ENCODE measurements around the gene WAC.
A peak's percentile ranks its signal among the peaks of the same experiment; 100 is the strongest.

The WAC gene

DNA sequence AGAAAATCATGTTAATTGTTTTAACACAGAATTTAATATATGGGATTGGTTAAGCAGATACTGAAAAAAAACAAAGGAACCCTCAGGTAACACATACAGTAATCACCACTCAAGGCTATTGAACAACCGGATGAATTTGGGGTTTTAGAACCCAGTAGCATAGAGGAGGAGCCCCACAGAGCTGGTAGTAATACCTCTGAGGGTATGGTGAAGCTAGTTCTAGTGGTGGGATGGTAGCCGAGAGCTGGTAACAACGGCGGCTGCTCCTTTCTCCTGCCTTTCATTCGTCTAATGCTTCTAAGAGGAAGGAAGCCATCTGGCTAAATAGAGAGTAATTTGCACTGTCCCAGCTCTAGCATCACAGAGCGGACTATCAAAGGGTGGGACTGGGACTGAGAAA is 52.2 kb downstream of the WAC start:
- TF ChIP-seq, protein P1, sequence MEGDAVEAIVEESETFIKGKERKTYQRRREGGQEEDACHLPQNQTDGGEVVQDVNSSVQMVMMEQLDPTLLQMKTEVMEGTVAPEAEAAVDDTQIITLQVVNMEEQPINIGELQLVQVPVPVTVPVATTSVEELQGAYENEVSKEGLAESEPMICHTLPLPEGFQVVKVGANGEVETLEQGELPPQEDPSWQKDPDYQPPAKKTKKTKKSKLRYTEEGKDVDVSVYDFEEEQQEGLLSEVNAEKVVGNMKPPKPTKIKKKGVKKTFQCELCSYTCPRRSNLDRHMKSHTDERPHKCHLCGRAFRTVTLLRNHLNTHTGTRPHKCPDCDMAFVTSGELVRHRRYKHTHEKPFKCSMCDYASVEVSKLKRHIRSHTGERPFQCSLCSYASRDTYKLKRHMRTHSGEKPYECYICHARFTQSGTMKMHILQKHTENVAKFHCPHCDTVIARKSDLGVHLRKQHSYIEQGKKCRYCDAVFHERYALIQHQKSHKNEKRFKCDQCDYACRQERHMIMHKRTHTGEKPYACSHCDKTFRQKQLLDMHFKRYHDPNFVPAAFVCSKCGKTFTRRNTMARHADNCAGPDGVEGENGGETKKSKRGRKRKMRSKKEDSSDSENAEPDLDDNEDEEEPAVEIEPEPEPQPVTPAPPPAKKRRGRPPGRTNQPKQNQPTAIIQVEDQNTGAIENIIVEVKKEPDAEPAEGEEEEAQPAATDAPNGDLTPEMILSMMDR (IDR thresholded peaks at IDR 0.05; ENCODE audit: low read depth, low read length, missing control alignments) = no peak
- no peak overlapping the region for H3K4me3 ChIP-seq (ENCODE audit: low read depth, low read length)
- DNase-seq (ENCODE audit: low read depth) = no peak
- in situ Hi-C loops (cut with HindIII; ENCODE audit: low sequenced_read_pairs) = loop anchor here (5.0 kb wide), 1 partner anchor 38 kb away; no protein-coding TSS in a partner anchor

DNA sequence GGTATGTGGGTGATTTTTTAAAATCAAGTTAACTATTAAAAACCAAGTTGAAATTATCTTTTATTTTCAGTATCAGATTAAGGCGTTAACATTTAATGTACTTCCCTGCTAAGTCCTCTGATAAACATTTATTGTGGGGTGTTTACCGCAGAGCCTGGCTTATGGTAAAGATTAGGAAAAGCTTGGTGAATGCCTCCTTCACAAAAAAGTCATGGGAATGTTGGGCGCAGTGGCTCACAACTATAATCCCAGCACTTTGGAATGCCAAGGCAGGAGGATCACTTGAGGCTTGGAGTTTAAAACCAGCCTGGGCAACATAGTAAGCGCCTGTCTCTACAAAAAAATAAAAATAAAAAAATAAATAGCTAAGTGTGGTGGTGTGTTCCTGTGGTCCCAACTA is 53.3 kb downstream of the WAC start:
- in situ Hi-C loops (cut with HindIII; ENCODE audit: low sequenced_read_pairs) = loop anchor here (5.0 kb wide), 1 partner anchor 39 kb away; no protein-coding TSS in a partner anchor
- TF ChIP-seq, protein P1 (IDR thresholded peaks at IDR 0.05; ENCODE audit: low read depth, low read length, missing control alignments) = no peak
- DNase-seq (ENCODE audit: low read depth) = no peak

GRCh38 chr10:28587270-28587969 is 54.5 kb downstream of the WAC start:
- DNase-seq (ENCODE audit: low read depth) = no peak
- in situ Hi-C loops (cut with HindIII; ENCODE audit: low sequenced_read_pairs) = loop anchor here (5.0 kb wide), 1 partner anchor 40 kb away; no protein-coding TSS in a partner anchor
- H3K4me3 ChIP-seq (ENCODE audit: low read depth, low read length) = no peak overlapping the region
- TF ChIP-seq, protein P1 (IDR thresholded peaks at IDR 0.05; ENCODE audit: low read depth, low read length, missing control alignments) = no peak

More for the DNA sequence above, 53.3 kb downstream of the WAC start:
- H3K4me3 ChIP-seq (ENCODE audit: low read depth, low read length) = no peak overlapping the region

DNA sequence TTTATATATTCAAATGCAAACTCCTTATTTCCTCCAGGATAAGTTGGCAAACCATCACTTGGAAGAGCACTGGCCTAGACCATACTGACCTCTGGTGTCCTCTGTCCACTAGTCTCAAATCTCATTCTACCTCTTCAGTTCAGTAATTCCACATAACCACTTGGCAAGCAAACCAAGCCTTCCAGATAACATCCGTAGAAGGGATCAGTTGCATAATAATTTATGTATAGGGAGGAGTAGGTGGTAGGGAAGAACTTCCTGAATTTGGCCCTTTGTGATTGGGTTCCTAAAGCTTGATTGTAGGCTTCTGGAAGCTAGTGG is 55.0 kb downstream of the WAC start:
- TF ChIP-seq, protein P1 (IDR thresholded peaks at IDR 0.05; ENCODE audit: low read depth, low read length, missing control alignments) = no peak
- in situ Hi-C loops (cut with HindIII; ENCODE audit: low sequenced_read_pairs) = loop anchor here (5.0 kb wide), 1 partner anchor 41 kb away; no protein-coding TSS in a partner anchor
- no peak overlapping the region for H3K4me3 ChIP-seq (ENCODE audit: low read depth, low read length)
- peak; percentile 38 for DNase-seq (ENCODE audit: low read depth)

GRCh38 chr10:28592953-28593352 is 60.0 kb downstream of the WAC start:
- DNase-seq (ENCODE audit: low read depth) = no peak
- no peak overlapping the region for H3K4me3 ChIP-seq (ENCODE audit: low read depth, low read length)
- in situ Hi-C loops (cut with HindIII; ENCODE audit: low sequenced_read_pairs) = no loop called here
- TF ChIP-seq, protein P1 (IDR thresholded peaks at IDR 0.05; ENCODE audit: low read depth, low read length, missing control alignments) = no peak

DNA sequence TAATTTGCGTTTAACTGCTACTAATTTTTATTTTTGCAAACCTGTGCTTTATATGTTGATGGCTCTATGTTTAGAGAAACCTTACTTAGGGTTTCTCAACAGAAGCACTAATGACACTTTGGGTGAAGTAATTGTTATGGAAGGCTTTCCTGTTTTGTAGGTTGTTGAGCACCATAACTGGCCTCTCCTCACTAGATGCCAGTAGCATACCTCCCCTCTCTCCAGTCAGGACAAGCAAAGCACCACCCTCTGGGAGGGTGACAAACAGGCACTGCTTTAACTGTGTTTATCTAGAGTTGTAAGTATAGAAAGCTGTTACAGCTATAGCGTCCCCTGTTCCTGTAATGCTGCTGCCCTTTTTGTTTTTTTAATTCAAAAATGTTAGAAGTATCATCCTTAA is 60.9 kb downstream of the WAC start:
- in situ Hi-C loops (cut with HindIII; ENCODE audit: low sequenced_read_pairs) = no loop called here
- TF ChIP-seq, protein P1 (IDR thresholded peaks at IDR 0.05; ENCODE audit: low read depth, low read length, missing control alignments) = no peak
- no peak for DNase-seq (ENCODE audit: low read depth)
- H3K4me3 ChIP-seq (ENCODE audit: low read depth, low read length) = no peak overlapping the region
